ENCODE data around the gene HYAL2.
"Not testable (repeated sequence)": the region's sequence is repeated elsewhere in the genome, so short reads cannot be mapped to it uniquely, and the experiment has no call there.

HYAL2 gene

GRCh38 chr3:50327943-50328691 is 5.6 kb upstream of the HYAL2 start, which contains the start of gene TUSC2:
Gene TUSC2, minus strand, starts transcription at chr3:50328223. Its CDS starts 124 bp downstream, at chr3:50328099.
- DNase-seq: peak; percentile 31 to 93

- no peak for DNase-seq
These were observed 4.6 kb upstream of the HYAL2 start for GRCh38 chr3:50327129-50327528.

GRCh38 chr3:50326182-50326541 is 3.6 kb upstream of the HYAL2 start:
- DNase-seq: no peak

GRCh38 chr3:50325497-50326181 is 3.1 kb upstream of the HYAL2 start:
- DNase-seq: no peak

GRCh38 chr3:50325113-50325480 is 2.6 kb upstream of the HYAL2 start:
- DNase-seq: no peak

GRCh38 chr3:50324351-50325112 is 2.0 kb upstream of the HYAL2 start:
- DNase-seq: peak in 1 of 2 experiments; percentile 65

- no peak for DNase-seq
These were observed 1.2 kb upstream of the HYAL2 start for GRCh38 chr3:50323614-50324199.

GRCh38 chr3:50323092-50323600 is 601 bp upstream of the HYAL2 start:
- DNase-seq: no peak

- no peak for DNase-seq
These were observed 495 bp downstream of the HYAL2 start for GRCh38 chr3:50322115-50322385.

- DNase-seq: peak; percentile 39 to 80
These were observed 1.0 kb downstream of the HYAL2 start for GRCh38 chr3:50321336-50322114.

GRCh38 chr3:50320853-50321335 is 1.7 kb downstream of the HYAL2 start:
- peak in 1 of 2 experiments; percentile 77 for DNase-seq

- no peak for DNase-seq
These were observed 2.5 kb downstream of the HYAL2 start for GRCh38 chr3:50319894-50320625.

GRCh38 chr3:50319181-50319893 is 3.2 kb downstream of the HYAL2 start:
- no peak for DNase-seq

GRCh38 chr3:50318615-50319014 is 3.9 kb downstream of the HYAL2 start:
- DNase-seq: no peak

- no peak for DNase-seq
These were observed 4.4 kb downstream of the HYAL2 start for GRCh38 chr3:50318163-50318562.

GRCh38 chr3:50317300-50317699 is 5.2 kb downstream of the HYAL2 start:
- no peak for DNase-seq

- DNase-seq: no peak
These were observed 5.8 kb downstream of the HYAL2 start for GRCh38 chr3:50316657-50317242.

- DNase-seq: no peak
These were observed 7.7 kb downstream of the HYAL2 start for GRCh38 chr3:50314816-50315215.

- DNase-seq: no peak
These were observed 8.2 kb downstream of the HYAL2 start for GRCh38 chr3:50314342-50314741.

- not testable (repeated sequence) for DNase-seq
These were observed 10.5 kb downstream of the HYAL2 start for GRCh38 chr3:50312041-50312440.

GRCh38 chr3:50304601-50305000 is 17.9 kb downstream of the HYAL2 start:
- no peak for DNase-seq
